Endothelial cell of umbilical vein (primary cell): ENCODE measurements around the gene ITGA1. TPM values are rescaled to one million over a fixed set of nuclear protein-coding genes. Genes with fewer than 3 reads are reported as not detected.

Experiments used
- BruUV-seq: library from RNA; stranded (reverse); fragments of 400-500 nt; replicated peaks from 2 replicates; lab custom pipeline; 2021; lab: Mats Ljungman, UMichigan
- CTCF ChIA-PET: fragments of 300-600, 350-600 bp; sonication (Branson Sonifier 250); formaldehyde crosslinking; loops from one replicate; lab custom pipeline; 2021; ENCODE audit warnings: antibody characterized with exemption, inconsistent platforms; lab: Charles Lee
- POLR2A ChIA-PET: fragments of 300-600, 350-600 bp; sonication (Branson Sonifier 250); formaldehyde crosslinking; loops from one replicate; lab custom pipeline; 2021; ENCODE audit warnings: antibody characterized with exemption, inconsistent platforms; lab: Charles Lee
- DNase-seq: peaks from one replicate; pipeline ENCODE4 v3.0.0-alpha.2; 2011; ENCODE audit warnings: low read depth, low spot score
- FAIRE-seq: peaks from 2 replicates; lab custom pipeline; 2011; peaks lifted over from hg19 to GRCh38; lab: Jason Lieb, UNC
- H2AFZ ChIP-seq: 2 replicates; pipeline ENCODE4 v1.6.0; 2012; ENCODE audit warnings: low read depth, low read length, control low read depth, inconsistent platforms
- H3K27ac ChIP-seq: 2 replicates; pipeline ENCODE4 v1.5.1; 2011; ENCODE audit warnings: low read depth, mild to moderate bottlenecking, control low read depth, low read length, moderate library complexity; ENCODE audit not compliant: insufficient read depth
- H3K27me3 ChIP-seq, 2 experiments: 2 replicates each; pipeline versions ENCODE4 v1.6.0 to v1.6.1; 2011; ENCODE audit warnings: low read length in 2 of 2, mixed read lengths in 1 of 2; ENCODE audit not compliant: control insufficient read depth in 2 of 2, insufficient read depth in 2 of 2
- H3K36me3 ChIP-seq, 2 experiments: 2 replicates in 1 of 2; 3 replicates in 1 of 2; pipeline ENCODE4 v1.5.1; 2011; ENCODE audit warnings: low read length in 2 of 2, mild to moderate bottlenecking in 1 of 2, moderate library complexity in 1 of 2; ENCODE audit not compliant: control insufficient read depth in 2 of 2, insufficient read depth in 2 of 2; ENCODE audit errors: extremely low read depth in 1 of 2
- H3K4me1 ChIP-seq: 3 replicates; pipeline ENCODE4 v1.5.1; 2011; ENCODE audit warnings: mild to moderate bottlenecking, low read length; ENCODE audit not compliant: control insufficient read depth, insufficient read depth; ENCODE audit errors: extremely low read depth
- H3K4me2 ChIP-seq: 2 replicates; pipeline ENCODE4 v1.6.1; 2011; ENCODE audit warnings: low read length, control low read depth, mixed read lengths; ENCODE audit not compliant: insufficient read depth
- H3K4me3 ChIP-seq, 3 experiments: fragments of 200-600 bp in 1 of 3; sonication (generic), shearing (Covaris generic) in 1 of 3; replicated peaks in 1 of 3; 2 replicates each; pipeline ENCODE4 v1.5.1; 2011 to 2016; ENCODE audit warnings: control low read depth in 3 of 3, low read length in 3 of 3, mild to moderate bottlenecking in 2 of 3, inconsistent platforms in 1 of 3, low read depth in 1 of 3, moderate library complexity in 1 of 3; ENCODE audit not compliant: insufficient read depth in 1 of 3
- H3K79me2 ChIP-seq: 2 replicates; pipeline ENCODE4 v1.6.0; 2012; ENCODE audit warnings: low read length, inconsistent platforms; ENCODE audit not compliant: control insufficient read depth, insufficient read depth
- H3K9ac ChIP-seq: replicated peaks from 2 replicates; pipeline ENCODE3; 2011; ENCODE audit warnings: low read length, control low read depth; ENCODE audit not compliant: insufficient read depth; ENCODE audit errors: extremely low read depth
- H3K9me1 ChIP-seq: replicated peaks from 3 replicates; pipeline ENCODE4 v1.6.0; 2011; ENCODE audit warnings: mild to moderate bottlenecking, low read length; ENCODE audit not compliant: control insufficient read depth, insufficient read depth; ENCODE audit errors: extremely low read depth
- H3K9me3 ChIP-seq: replicated peaks from 2 replicates; pipeline ENCODE4 v1.5.1; 2012; ENCODE audit warnings: low read length, inconsistent platforms; ENCODE audit not compliant: control insufficient read depth, insufficient read depth
- H4K20me1 ChIP-seq: replicated peaks from 2 replicates; pipeline ENCODE3; 2011; ENCODE audit warnings: mild to moderate bottlenecking, low read length; ENCODE audit not compliant: control insufficient read depth, insufficient read depth; ENCODE audit errors: extremely low read depth
- CTCF ChIP-seq, 2 donors: IDR thresholded peaks; 1 replicate in 1 of 2; 2 replicates in 1 of 2; pipeline ENCODE4 v1.5.1; 2011; ENCODE audit warnings: low read length in 2 of 2, mild to moderate bottlenecking in 2 of 2, moderate library complexity in 2 of 2, control low read depth in 1 of 2, inconsistent platforms in 1 of 2, low read depth in 1 of 2; ENCODE audit not compliant: insufficient read depth in 1 of 2; ENCODE audit errors: extremely low read depth in 1 of 2
- EZH2 ChIP-seq: IDR thresholded peaks from 2 replicates; pipeline ENCODE4 v1.6.1; 2012; ENCODE audit warnings: borderline replicate concordance, low read depth, mild to moderate bottlenecking, moderate library complexity, low read length, inconsistent platforms; ENCODE audit not compliant: severe bottlenecking
- FOS ChIP-seq: IDR thresholded peaks from 2 replicates; pipeline ENCODE4 v1.6.1; 2011; ENCODE audit warnings: mild to moderate bottlenecking, low read length, moderate library complexity, borderline replicate concordance; ENCODE audit not compliant: insufficient read depth
- GATA2 ChIP-seq: IDR thresholded peaks from 2 replicates; pipeline ENCODE4 v1.7.0; 2011; ENCODE audit warnings: low read depth, mild to moderate bottlenecking, moderate library complexity, mixed read lengths, low read length; ENCODE audit not compliant: insufficient read length, insufficient read depth
- JUN ChIP-seq: IDR thresholded peaks from 2 replicates; pipeline ENCODE4 v1.6.1; 2011; ENCODE audit warnings: borderline replicate concordance, low read depth; ENCODE audit not compliant: insufficient read length, insufficient read depth
- MAX ChIP-seq: IDR thresholded peaks from 2 replicates; pipeline ENCODE4 v1.6.1; 2011; ENCODE audit not compliant: insufficient read depth, insufficient read length
- MYC ChIP-seq: IDR thresholded peaks from one replicate; pipeline ENCODE4 v1.6.1; 2011; ENCODE audit warnings: mild to moderate bottlenecking, low read depth, low read length
- POLR2A ChIP-seq: IDR thresholded peaks from 2 replicates; pipeline ENCODE4 v1.6.1; 2012; ENCODE audit warnings: low read depth, mild to moderate bottlenecking, control low read depth, low read length
- POLR2AphosphoS5 ChIP-seq: IDR thresholded peaks from 2 replicates; pipeline ENCODE4 v1.6.1; 2012; ENCODE audit warnings: low read depth, mild to moderate bottlenecking, control low read depth, low read length, moderate library complexity; ENCODE audit not compliant: insufficient read depth
- dilution Hi-C: fragments of 300-500 bp; cut with MboI; formaldehyde crosslinking; loops from one replicate; pipeline ENCODE4 v1.15.0; 2019; ENCODE audit warnings: low sequenced_read_pairs; ENCODE audit not compliant: extremely low pct_ligation_motif_present
- intact Hi-C: fragments of 100-400 bp; cut with micrococcal nuclease; formaldehyde crosslinking; loops from one replicate; pipeline ENCODE4 v1.10.0; 2022
- polyA plus RNA-seq, 4 experiments: library from polyadenylated mRNA; depleted of rRNA in 3 of 4; stranded (reverse) in 3 of 4; unstranded in 1 of 4; fragments of >200 nt; gene quantifications; 2 replicates each; pipeline versions ENCODE4 v1.2.1 to v1.2.3, GENCODE V29; 2011 to 2012; ENCODE audit warnings: missing spikeins in 1 of 4
- total RNA-seq: library from RNA; stranded (reverse); gene quantifications from 2 replicates; pipeline ENCODE4 v1.2.3, GENCODE V29; 2021

Gene ITGA1
- total and polyA plus RNA-seq, 2 donors (not counting 3 experiments of a cell fraction or from before 2014, with no cell fraction given), result 0.65 to 1.9 TPM

GRCh38 chr5:52834320-52834719, 46.6 kb downstream of the ITGA1 start:
- H3K4me2 ChIP-seq, result no peak overlapping the region
- CTCF ChIA-PET, result no interaction called here
- H3K27me3 ChIP-seq, result no peaks in the 10 kb centered on the region
- POLR2A ChIA-PET, result no interaction called here
- DNase-seq (no peak), FAIRE-seq (no peak)
- dilution Hi-C loops (no loop called here), intact Hi-C loops (no loop called here)
- H3K27ac ChIP-seq, result no peak overlapping the region
- H3K79me2 ChIP-seq, result no peaks in the 10 kb centered on the region
- no peak overlapping the region for H3K9ac ChIP-seq
- TF ChIP-seq GATA2, result no peak
- no peak for TF ChIP-seq JUN
- TF ChIP-seq FOS, result no peak
- TF ChIP-seq POLR2A, result no peak
- TF ChIP-seq CTCF (IDR thresholded peaks at IDR 0.05; ENCODE audit: extremely low read depth in 1 of 2, insufficient read depth in 1 of 2, low read depth in 1 of 2, low read length in 2 of 2), result no peak
- no peak for TF ChIP-seq MAX
- no peak for TF ChIP-seq EZH2
- TF ChIP-seq MYC, result no peak
- TF ChIP-seq POLR2AphosphoS5, result no peak
- BruUV-seq, result no TSS peak
- H3K4me1 ChIP-seq, result peaks cover 13% of the 10 kb centered on the region
- H3K9me1 ChIP-seq, result no peaks in the 10 kb centered on the region
- H3K4me3 ChIP-seq, result no peak overlapping the region
- H3K9me3 ChIP-seq, result no peaks in the 10 kb centered on the region
- H2AFZ ChIP-seq, result no peak overlapping the region
- H3K36me3 ChIP-seq, result no peaks in the 10 kb centered on the region
- H4K20me1 ChIP-seq, result no peaks in the 10 kb centered on the region
